Type B pancreatic cell (in vitro differentiated cells): Measurements from ENCODE around the gene TAAR2. TPM values are rescaled to one million over a fixed set of nuclear protein-coding genes. Genes with fewer than 3 reads are reported as not detected.

Source experiments
- DNase-seq: peaks from one replicate; pipeline ENCODE4 v3.0.0; 2021; ENCODE audit warnings: mixed read lengths; ENCODE audit not compliant: unreplicated experiment; ENCODE audit errors: extremely low spot score
- H3K27ac Mint-ChIP-seq: 2 replicates; pipeline ENCODE4 v1.8.0; 2021; ENCODE audit warnings: mild to moderate bottlenecking, mixed read lengths
- H3K27me3 Mint-ChIP-seq: 2 replicates; pipeline ENCODE4 v1.8.0; 2021; ENCODE audit warnings: mixed read lengths
- H3K36me3 Mint-ChIP-seq: 2 replicates; pipeline ENCODE4 v1.8.0; 2021; ENCODE audit warnings: mixed read lengths
- H3K4me1 Mint-ChIP-seq: one replicate; pipeline ENCODE4 v1.8.0; 2021; ENCODE audit warnings: mixed read lengths; ENCODE audit not compliant: unreplicated experiment
- H3K4me3 Mint-ChIP-seq: 2 replicates; pipeline ENCODE4 v1.8.0; 2021; ENCODE audit warnings: mild to moderate bottlenecking, mixed read lengths
- H3K9me3 Mint-ChIP-seq: 2 replicates; pipeline ENCODE4 v1.8.0; 2021; ENCODE audit warnings: mixed read lengths
- total RNA-seq: library from RNA; stranded (reverse); gene quantifications from 2 replicates; pipeline ENCODE4 v1.2.1, GENCODE V29; 2021; ENCODE audit warnings: low replicate concordance
- TF ChIP-seq, protein P1 (sequence below): fragments of 200-600 bp; sonication (generic); conservative IDR thresholded peaks from 2 replicates; pipeline ENCODE4 v1.5.0; 2021; ENCODE audit warnings: antibody characterized with exemption, mild to moderate bottlenecking

Gene TAAR2
- total RNA-seq, 1 donor from 2014 or later = not detected

DNA sequence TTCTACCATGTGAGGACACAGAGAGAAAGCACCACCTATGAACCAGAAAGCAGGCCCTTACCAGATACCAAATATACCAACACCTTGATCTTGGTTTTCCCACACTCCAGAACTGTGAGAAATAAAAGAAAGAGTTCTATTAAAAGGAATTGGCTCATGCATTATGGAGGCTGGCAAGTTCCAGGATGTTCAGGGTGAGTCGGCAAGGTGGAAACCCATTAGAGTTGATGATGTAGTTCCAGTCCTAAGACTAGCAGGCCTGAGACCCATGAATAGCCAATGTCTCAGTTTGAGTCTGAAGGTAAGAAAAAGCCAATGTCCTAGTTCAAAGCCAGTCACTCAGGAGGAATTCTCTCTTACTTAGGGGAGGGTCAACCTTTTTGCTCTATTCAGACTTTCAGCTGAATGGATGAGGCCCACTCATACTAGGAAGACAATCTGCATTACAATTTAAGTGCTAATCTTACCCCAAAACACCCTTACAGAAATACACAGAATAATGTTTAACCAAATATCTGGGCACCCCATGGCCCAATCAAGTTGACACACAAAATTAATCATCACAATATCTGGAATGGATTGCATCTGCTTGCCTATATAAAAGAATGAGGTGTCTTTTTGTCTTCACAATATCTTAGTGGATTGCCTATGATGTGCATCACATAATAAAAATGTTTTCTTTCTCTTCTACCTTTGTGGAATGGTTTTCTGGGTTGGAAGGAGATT lies 40.4 kb upstream of the TAAR2 start:
- Mint-ChIP-seq H3K9me3 (no peaks in the 10 kb centered on the region), H3K36me3 (no peaks in the 10 kb centered on the region), H3K27ac (no peak overlapping the region), H3K27me3 (no peaks in the 10 kb centered on the region), H3K4me1 (no peaks in the 10 kb centered on the region), H3K4me3 (no peak overlapping the region)
- TF ChIP-seq, protein P1, sequence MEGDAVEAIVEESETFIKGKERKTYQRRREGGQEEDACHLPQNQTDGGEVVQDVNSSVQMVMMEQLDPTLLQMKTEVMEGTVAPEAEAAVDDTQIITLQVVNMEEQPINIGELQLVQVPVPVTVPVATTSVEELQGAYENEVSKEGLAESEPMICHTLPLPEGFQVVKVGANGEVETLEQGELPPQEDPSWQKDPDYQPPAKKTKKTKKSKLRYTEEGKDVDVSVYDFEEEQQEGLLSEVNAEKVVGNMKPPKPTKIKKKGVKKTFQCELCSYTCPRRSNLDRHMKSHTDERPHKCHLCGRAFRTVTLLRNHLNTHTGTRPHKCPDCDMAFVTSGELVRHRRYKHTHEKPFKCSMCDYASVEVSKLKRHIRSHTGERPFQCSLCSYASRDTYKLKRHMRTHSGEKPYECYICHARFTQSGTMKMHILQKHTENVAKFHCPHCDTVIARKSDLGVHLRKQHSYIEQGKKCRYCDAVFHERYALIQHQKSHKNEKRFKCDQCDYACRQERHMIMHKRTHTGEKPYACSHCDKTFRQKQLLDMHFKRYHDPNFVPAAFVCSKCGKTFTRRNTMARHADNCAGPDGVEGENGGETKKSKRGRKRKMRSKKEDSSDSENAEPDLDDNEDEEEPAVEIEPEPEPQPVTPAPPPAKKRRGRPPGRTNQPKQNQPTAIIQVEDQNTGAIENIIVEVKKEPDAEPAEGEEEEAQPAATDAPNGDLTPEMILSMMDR = no peak
- DNase-seq = no peak

DNA sequence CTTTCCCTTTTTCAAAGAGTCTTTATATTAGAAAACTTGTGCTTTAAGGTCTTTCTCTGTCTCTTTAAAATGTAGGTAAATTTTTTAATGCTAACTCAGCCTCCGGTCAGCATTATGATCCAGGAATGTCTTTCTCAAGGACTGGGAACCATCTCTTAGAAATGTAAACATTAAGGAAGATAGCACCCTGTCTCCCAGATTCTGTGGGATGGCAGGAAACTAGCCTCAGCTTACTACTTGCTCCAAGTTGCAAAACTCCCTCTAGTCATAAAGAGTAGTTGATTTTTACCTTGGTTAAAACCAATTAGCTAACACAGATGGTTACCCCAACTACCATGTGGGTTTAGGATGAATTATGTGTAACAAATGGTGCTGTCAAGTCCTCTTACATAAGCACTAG lies 39.6 kb upstream of the TAAR2 start:
- no peaks in the 10 kb centered on the region for H3K36me3 Mint-ChIP-seq
- no peak for DNase-seq
- H3K9me3 Mint-ChIP-seq = no peaks in the 10 kb centered on the region
- H3K27ac Mint-ChIP-seq = no peak overlapping the region
- H3K4me1 Mint-ChIP-seq = no peaks in the 10 kb centered on the region
- no peak overlapping the region for H3K4me3 Mint-ChIP-seq
- no peaks in the 10 kb centered on the region for H3K27me3 Mint-ChIP-seq
- TF ChIP-seq, protein P1 = no peak

DNA sequence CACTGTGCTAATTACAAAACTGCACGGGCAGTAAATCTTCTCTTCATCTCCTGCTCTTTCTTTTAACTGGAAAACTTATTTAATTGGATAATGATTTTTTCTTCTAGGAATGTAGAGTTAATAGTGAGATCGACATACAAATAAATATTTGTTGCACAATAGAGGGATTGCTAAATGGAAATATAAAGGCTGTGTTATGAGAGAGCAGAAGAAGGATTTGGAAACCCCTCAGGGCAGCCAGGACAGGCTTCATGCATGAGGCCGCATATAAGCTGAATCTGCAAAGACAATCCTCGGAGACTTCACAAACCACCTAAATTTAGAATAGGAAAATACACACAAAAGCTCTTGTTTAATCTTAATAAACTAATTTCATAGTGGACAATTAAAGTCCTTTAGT lies 37.8 kb upstream of the TAAR2 start:
- H3K4me1 Mint-ChIP-seq = no peaks in the 10 kb centered on the region
- no peaks in the 10 kb centered on the region for H3K27me3 Mint-ChIP-seq

DNA sequence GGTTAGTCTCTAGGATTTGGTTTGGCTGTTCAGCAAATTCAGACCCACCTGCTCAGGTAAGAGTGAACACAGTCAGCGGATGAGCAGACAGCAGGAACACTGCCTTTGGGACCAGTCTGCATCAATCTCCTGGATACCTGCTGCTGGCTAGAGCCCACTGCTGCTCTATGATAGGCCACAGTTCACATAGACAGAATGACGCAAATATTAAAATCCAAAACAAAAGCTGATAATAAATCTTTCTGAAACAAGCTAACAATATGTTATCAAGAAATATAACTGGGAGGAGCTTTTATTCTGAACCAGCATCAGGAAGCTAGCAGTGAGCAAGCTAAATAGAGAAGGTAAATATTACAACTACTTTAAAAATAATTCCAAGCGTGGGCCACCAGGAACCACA lies 35.0 kb upstream of the TAAR2 start, which contains the start of gene TAAR1:
TSS of gene TAAR1 (minus strand) at position 101 of the 400 bp plus-strand sequence. CDS start 13,179 bp downstream, outside the sequence.
- Mint-ChIP-seq H3K4me1 (no peaks in the 10 kb centered on the region), H3K27me3 (no peaks in the 10 kb centered on the region), H3K27ac (no peak within 1 kb of the TSS), H3K36me3 (no peaks in the 10 kb centered on the region), H3K4me3 (no peak within 1 kb of the TSS), H3K9me3 (no peaks in the 10 kb centered on the region)
- TF ChIP-seq, protein P1 = no peak
- DNase-seq = no peak

More for the DNA sequence above, 37.8 kb upstream of the TAAR2 start:
- Mint-ChIP-seq H3K4me3 (no peak overlapping the region), H3K27ac (no peak overlapping the region), H3K9me3 (no peaks in the 10 kb centered on the region), H3K36me3 (no peaks in the 10 kb centered on the region)
- DNase-seq = no peak
- TF ChIP-seq, protein P1 = no peak

DNA sequence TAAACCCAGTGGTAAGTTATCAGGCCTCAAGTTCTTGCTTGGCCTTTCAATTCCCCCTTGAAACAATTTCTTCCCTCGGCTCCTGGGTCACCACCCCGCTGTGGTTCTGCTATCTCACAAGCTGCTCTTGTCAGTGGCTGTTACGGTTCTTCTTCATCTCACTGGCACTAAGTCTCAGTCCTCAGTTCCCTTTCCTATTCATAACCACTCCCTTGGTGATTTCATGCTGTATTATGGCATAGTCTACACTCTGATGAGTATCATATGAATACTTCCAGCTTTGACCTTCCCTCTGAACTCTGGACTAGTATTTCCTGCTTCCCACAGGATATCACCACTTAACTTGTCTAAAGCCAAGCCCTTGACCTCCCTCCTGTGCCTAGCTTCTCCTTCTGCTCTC lies 27.0 kb upstream of the TAAR2 start:
- TF ChIP-seq, protein P1 = no peak

More for the DNA sequence above, 27.0 kb upstream of the TAAR2 start:
- DNase-seq = no peak
- H3K27ac Mint-ChIP-seq = no peak overlapping the region
- no peak overlapping the region for H3K4me3 Mint-ChIP-seq
- H3K27me3 Mint-ChIP-seq = no peaks in the 10 kb centered on the region
- H3K4me1 Mint-ChIP-seq = no peaks in the 10 kb centered on the region
- no peaks in the 10 kb centered on the region for H3K9me3 Mint-ChIP-seq
- no peaks in the 10 kb centered on the region for H3K36me3 Mint-ChIP-seq
